Measurements from ENCODE around the gene PTPN1.

GRCh38 chr20:50469176-50469723 lies 40.9 kb upstream of the PTPN1 start:
- TF ChIP-seq CTCF (IDR thresholded peaks at IDR 0.05 in 8 of 11, conservative IDR thresholded peaks at IDR 0.05 in 3 of 11) (no peak), POLR2A (IDR thresholded peaks at IDR 0.05) (no peak), POLR2AphosphoS5 (IDR thresholded peaks at IDR 0.05) (no peak)
